ENCODE data around the gene FBXL7. TPM values are rescaled to one million over a fixed set of nuclear protein-coding genes. Genes with fewer than 3 reads are reported as not detected.

Gene FBXL7
- total RNA-seq, 1 donor from 2014 or later: 16.2 TPM

GRCh38 chr5:15927710-15928380 lies 427.9 kb downstream of the FBXL7 start:
- no peak for DNase-seq
- intact Hi-C loops (cut with DNase I): no loop called here
- ATAC-seq (ENCODE audit: poor library complexity): no peak

- no peak for DNase-seq
- no peak for ATAC-seq (ENCODE audit: poor library complexity)
- intact Hi-C loops (cut with DNase I): no loop called here
Observed at GRCh38 chr5:15929611-15930263, 429.8 kb downstream of the FBXL7 start.

- intact Hi-C loops (cut with DNase I): no loop called here
- ATAC-seq (ENCODE audit: poor library complexity) (no peak), DNase-seq (no peak)
Observed at GRCh38 chr5:15932066-15932465, 432.1 kb downstream of the FBXL7 start.

- no peak for ATAC-seq (ENCODE audit: poor library complexity)
- no peak for DNase-seq
- intact Hi-C loops (cut with DNase I): no loop called here
Observed at GRCh38 chr5:15933259-15934207, 433.6 kb downstream of the FBXL7 start.

GRCh38 chr5:15936505-15937245 lies 436.7 kb downstream of the FBXL7 start:
- intact Hi-C loops (cut with DNase I): no loop called here
- DNase-seq (no peak), ATAC-seq (ENCODE audit: poor library complexity) (no peak)

- intact Hi-C loops (cut with DNase I): no loop called here
- no peak for DNase-seq
- ATAC-seq (ENCODE audit: poor library complexity): no peak
Observed at GRCh38 chr5:15937708-15938107, 437.7 kb downstream of the FBXL7 start.

- ATAC-seq (ENCODE audit: poor library complexity) (no peak), DNase-seq (no peak)
- intact Hi-C loops (cut with DNase I): no loop called here
Observed at GRCh38 chr5:15938186-15938585, 438.2 kb downstream of the FBXL7 start.

- intact Hi-C loops (cut with DNase I): no loop called here
- DNase-seq (no peak), ATAC-seq (ENCODE audit: poor library complexity) (no peak)
Observed at GRCh38 chr5:15938961-15939360, 439.0 kb downstream of the FBXL7 start.

- intact Hi-C loops (cut with DNase I): no loop called here
- no peak for DNase-seq
- no peak for ATAC-seq (ENCODE audit: poor library complexity)
Observed at GRCh38 chr5:15940905-15941304, 440.9 kb downstream of the FBXL7 start.

GRCh38 chr5:15943487-15943886 lies 443.5 kb downstream of the FBXL7 start:
- ATAC-seq (ENCODE audit: poor library complexity) (no peak), DNase-seq (no peak)
- intact Hi-C loops (cut with DNase I): no loop called here

GRCh38 chr5:15946026-15946425 lies 446.0 kb downstream of the FBXL7 start:
- no peak for DNase-seq

GRCh38 chr5:15948190-15948589 lies 448.2 kb downstream of the FBXL7 start:
- DNase-seq: no peak
- intact Hi-C loops (cut with DNase I): no loop called here
- ATAC-seq (ENCODE audit: poor library complexity): no peak

More at GRCh38 chr5:15946026-15946425, 446.0 kb downstream of the FBXL7 start:
- intact Hi-C loops (cut with DNase I): no loop called here
- no peak for ATAC-seq (ENCODE audit: poor library complexity)

- DNase-seq: no peak
- intact Hi-C loops (cut with DNase I): no loop called here
- ATAC-seq (ENCODE audit: poor library complexity): no peak
Observed at GRCh38 chr5:15951126-15951525, 451.1 kb downstream of the FBXL7 start.

GRCh38 chr5:15951550-15951949 lies 451.6 kb downstream of the FBXL7 start:
- ATAC-seq (ENCODE audit: poor library complexity) (no peak), DNase-seq (no peak)
- intact Hi-C loops (cut with DNase I): no loop called here

- ATAC-seq (ENCODE audit: poor library complexity): no peak
- no peak for DNase-seq
- intact Hi-C loops (cut with DNase I): no loop called here
Observed at GRCh38 chr5:15956622-15957021, 456.6 kb downstream of the FBXL7 start.

- ATAC-seq (ENCODE audit: poor library complexity) (no peak), DNase-seq (no peak)
- intact Hi-C loops (cut with DNase I): no loop called here
Observed at GRCh38 chr5:15957124-15957523, 457.1 kb downstream of the FBXL7 start.

GRCh38 chr5:15959370-15960164 lies 459.6 kb downstream of the FBXL7 start:
- intact Hi-C loops (cut with DNase I): no loop called here
- ATAC-seq (ENCODE audit: poor library complexity) (peak; percentile 71), DNase-seq (no peak)

- DNase-seq: no peak
- no peak for ATAC-seq (ENCODE audit: poor library complexity)
- intact Hi-C loops (cut with DNase I): no loop called here
Observed at GRCh38 chr5:15966066-15966640, 466.2 kb downstream of the FBXL7 start.

All from Right ventricle myocardium superior (tissue), 1 donor.